ENCODE data around the gene DLG2. TPM values are rescaled to one million over a fixed set of nuclear protein-coding genes. Genes with fewer than 3 reads are reported as not detected.

DLG2 gene
- total and polyA plus RNA-seq, 2 of the 8 experiments (the other 6 are each of a cell fraction or from before 2014, with no cell fraction given), result 1.7 to 14.3 TPM

- Histone ChIP-seq H2BK15ac (ENCODE audit: low read length) (no peak overlapping the region), H3K79me2 (ENCODE audit: control insufficient read depth in 1 of 2, insufficient read depth in 2 of 2, low read length in 2 of 2) (no peaks in the 10 kb centered on the region), H4K8ac (ENCODE audit: extremely low read depth, insufficient read depth, low read length) (no peak overlapping the region), H3K9ac (replicated peaks in 1 of 4; ENCODE audit: extremely low read depth in 1 of 4, low read depth in 3 of 4, low read length in 3 of 4) (no peak overlapping the region), H3K18ac (ENCODE audit: extremely low read depth, low read length) (no peak overlapping the region), H3K4ac (replicated peaks; ENCODE audit: insufficient read length, low read depth, low read length) (no peak overlapping the region), H4K5ac (ENCODE audit: insufficient read length, low read depth, low read length) (no peak overlapping the region), H3K23ac (ENCODE audit: insufficient read length) (no peak overlapping the region), H4K20me1 (replicated peaks in 1 of 2; ENCODE audit: control insufficient read depth in 1 of 2, insufficient read depth in 2 of 2, low read length in 2 of 2) (no peaks in the 10 kb centered on the region), H2AK5ac (ENCODE audit: low read depth, low read length) (no peak overlapping the region), H3K27ac (ENCODE audit: low read depth, low read length) (no peak overlapping the region), H3K36me3 (ENCODE audit: control insufficient read depth in 2 of 4, insufficient read depth in 4 of 4, low read length in 3 of 4) (no peaks in the 10 kb centered on the region), H2BK120ac (replicated peaks; ENCODE audit: low read depth, low read length) (no peak overlapping the region), H2BK20ac (ENCODE audit: low read length) (no peak overlapping the region), H3K79me1 (ENCODE audit: low read depth, low read length) (no peaks in the 10 kb centered on the region), H2AFZ (ENCODE audit: low read length) (no peak overlapping the region), H3K56ac (replicated peaks; ENCODE audit: insufficient read length, low read depth, low read length) (no peak overlapping the region), H3K4me2 (ENCODE audit: insufficient read depth in 1 of 2, low read depth in 2 of 2, low read length in 2 of 2) (no peak overlapping the region), H3K23me2 (ENCODE audit: low read depth, low read length) (no peaks in the 10 kb centered on the region), H3K9me3 (ENCODE audit: insufficient read depth in 2 of 2, low read depth in 1 of 2, low read length in 1 of 2) (no peaks in the 10 kb centered on the region), H2BK5ac (ENCODE audit: low read depth, low read length) (no peak overlapping the region), H3K4me1 (replicated peaks in 1 of 4; ENCODE audit: control insufficient read depth in 3 of 4, insufficient read depth in 4 of 4, low read length in 3 of 4) (no peaks in the 10 kb centered on the region), H3K27me3 (replicated peaks in 1 of 4; ENCODE audit: control insufficient read depth in 3 of 4, extremely low read depth in 1 of 4, insufficient read depth in 3 of 4, low read length in 3 of 4) (no peaks in the 10 kb centered on the region), H4K91ac (replicated peaks; ENCODE audit: insufficient read length, low read length) (no peak overlapping the region), H3K4me3 (ENCODE audit: extremely low read depth in 1 of 4, insufficient read depth in 2 of 4, low read depth in 3 of 4, low read length in 4 of 4) (no peak overlapping the region), H3K14ac (ENCODE audit: insufficient read length) (no peak overlapping the region), H2BK12ac (ENCODE audit: low read depth, low read length) (no peak overlapping the region)
- 95% methylated on average over 4 of the region's 4 CpGs; no CpG with 5 or more reads in 1 of the 2 experiments for WGBS, 2 experiments (ENCODE audit: extremely low coverage in 1 of 2, insufficient coverage in 1 of 2, insufficient read length in 1 of 2, insufficient replicate concordance in 2 of 2, low coverage in 1 of 2, low lambda C conversion rate in 2 of 2, missing lambda C conversion rate in 1 of 2)
- CTCF ChIA-PET (ENCODE audit: partially characterized antibody), result interaction anchor here (0.6 kb wide), 1 partner anchor 1277 kb away, joined by 3 read pairs; no protein-coding TSS in a partner anchor
- FAIRE-seq, result no peak
- POLR2A ChIA-PET (ENCODE audit: partially characterized antibody), result no interaction called here
- DNase-seq (ENCODE audit: low read depth in 1 of 2, low spot score in 2 of 2), result no peak
- TF ChIP-seq TBP (IDR thresholded peaks at IDR 0.05; ENCODE audit: low read depth, low read length) (no peak), HDAC2 (IDR thresholded peaks at IDR 0.05; ENCODE audit: borderline replicate concordance in 1 of 2, low read depth in 2 of 2, low read length in 2 of 2) (no peak), EP300 (IDR thresholded peaks at IDR 0.05; ENCODE audit: borderline replicate concordance in 1 of 2, low read depth in 2 of 2, low read length in 2 of 2) (no peak), RXRA (IDR thresholded peaks at IDR 0.05; ENCODE audit: insufficient read depth, low read depth, low read length) (no peak), RBBP5 (IDR thresholded peaks at IDR 0.05; ENCODE audit: borderline replicate concordance, low read depth, low read length) (no peak), GABPA (IDR thresholded peaks at IDR 0.05; ENCODE audit: borderline replicate concordance, insufficient read depth, low read length) (no peak), ATF3 (IDR thresholded peaks at IDR 0.05; ENCODE audit: insufficient read depth, low read depth, low read length) (no peak), MAX (IDR thresholded peaks at IDR 0.05) (no peak), RAD21 (IDR thresholded peaks at IDR 0.05 in 1 of 2, conservative IDR thresholded peaks at IDR 0.05 in 1 of 2; ENCODE audit: low read depth in 2 of 2, low read length in 2 of 2) (no peak), ASH2L (IDR thresholded peaks at IDR 0.05; ENCODE audit: low read length) (no peak)
Observed at GRCh38 chr11:84012171-84012826, 1614.8 kb downstream of the DLG2 start.
